ENCODE results near the gene MACROD2.
"Not testable (repeated sequence)": the region's sequence is repeated elsewhere in the genome, so short reads cannot be mapped to it uniquely, and the experiment has no call there.

MACROD2 gene

DNA sequence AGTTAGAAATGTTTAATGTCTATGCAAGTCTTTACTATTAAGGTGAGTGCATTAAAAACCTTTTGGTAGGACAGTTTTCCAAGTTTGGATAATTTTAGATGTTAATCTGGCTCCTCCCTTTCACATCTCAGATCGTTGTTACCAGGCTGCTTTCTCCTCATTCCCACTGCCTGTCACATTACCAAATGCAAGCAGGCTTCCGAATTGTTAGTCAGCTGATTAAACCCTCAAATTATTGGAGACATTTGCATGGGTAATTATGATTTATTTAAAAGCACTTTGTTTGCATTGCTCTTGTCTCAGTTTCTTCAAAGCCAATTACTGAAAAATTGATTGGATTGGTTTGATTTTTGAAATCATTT, 1761.4 kb downstream of the MACROD2 start:
- DNase-seq: peak; percentile 91

DNA sequence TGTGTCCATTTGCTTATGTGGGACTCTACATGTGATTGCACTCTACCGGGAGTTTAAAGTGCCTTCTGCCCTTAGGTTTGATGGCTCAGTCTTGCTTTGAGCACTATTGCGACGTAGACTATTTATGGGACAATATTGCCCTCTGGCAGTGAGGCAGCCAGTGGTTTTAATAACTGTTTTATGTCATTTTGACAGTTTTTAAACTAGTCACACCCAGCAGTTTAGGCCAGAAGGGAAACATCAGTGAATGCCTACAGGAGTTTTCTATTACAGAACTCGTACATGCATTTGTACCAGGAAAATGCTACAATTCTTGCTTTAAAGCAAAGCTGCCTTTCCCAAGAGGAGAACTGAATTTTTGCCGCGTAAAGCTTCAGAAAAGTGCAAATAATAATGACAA, 1764.3 kb downstream of the MACROD2 start:
- DNase-seq: no peak

DNA sequence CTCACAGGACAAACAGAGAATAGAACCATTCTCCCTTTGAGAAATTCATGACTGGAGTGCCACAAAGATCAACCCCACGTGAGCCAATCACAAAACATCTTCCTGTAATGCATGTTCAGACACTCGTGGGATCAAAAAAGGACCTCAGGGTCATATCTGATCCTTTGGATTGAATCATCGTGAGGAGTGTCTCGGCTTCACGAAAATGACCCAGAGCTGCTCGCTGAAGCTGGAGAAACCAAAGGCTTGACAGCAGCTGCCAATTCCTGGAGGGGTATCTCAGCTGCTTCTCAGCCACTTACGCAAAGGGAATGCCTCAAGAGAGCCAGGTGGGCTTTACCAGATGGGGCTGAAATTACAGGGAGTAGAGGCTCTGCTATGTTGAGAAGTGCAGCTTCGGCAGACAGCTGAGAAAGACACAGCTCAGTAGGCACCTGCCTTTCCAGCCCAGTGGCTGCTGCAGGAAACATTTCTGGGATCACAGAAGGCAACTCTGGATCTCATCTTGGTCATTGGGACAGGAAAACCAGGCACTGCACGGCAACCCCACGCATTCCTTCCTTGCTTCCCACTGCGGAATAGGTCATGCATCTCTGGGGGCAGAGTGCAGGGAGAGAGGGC, 1764.8 kb downstream of the MACROD2 start:
- DNase-seq: no peak

DNA sequence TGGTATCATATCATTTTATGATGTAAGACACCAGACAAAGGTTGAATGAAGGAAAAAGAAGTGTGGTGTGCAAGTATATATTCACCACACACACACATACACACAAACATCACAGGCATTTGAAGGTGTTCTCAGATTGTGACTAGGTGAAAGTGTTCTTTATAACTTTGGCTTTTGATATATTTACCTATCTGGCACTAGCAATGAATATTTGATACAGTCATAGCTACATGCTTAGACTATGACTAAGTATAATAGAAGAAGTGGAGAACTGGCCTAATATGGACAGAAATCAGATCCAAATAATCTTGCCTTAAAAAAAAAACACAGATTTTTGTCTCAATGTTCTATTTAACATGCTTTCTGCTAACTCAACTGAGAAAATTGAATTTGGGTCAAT, 1768.0 kb downstream of the MACROD2 start:
- DNase-seq: no peak

DNA sequence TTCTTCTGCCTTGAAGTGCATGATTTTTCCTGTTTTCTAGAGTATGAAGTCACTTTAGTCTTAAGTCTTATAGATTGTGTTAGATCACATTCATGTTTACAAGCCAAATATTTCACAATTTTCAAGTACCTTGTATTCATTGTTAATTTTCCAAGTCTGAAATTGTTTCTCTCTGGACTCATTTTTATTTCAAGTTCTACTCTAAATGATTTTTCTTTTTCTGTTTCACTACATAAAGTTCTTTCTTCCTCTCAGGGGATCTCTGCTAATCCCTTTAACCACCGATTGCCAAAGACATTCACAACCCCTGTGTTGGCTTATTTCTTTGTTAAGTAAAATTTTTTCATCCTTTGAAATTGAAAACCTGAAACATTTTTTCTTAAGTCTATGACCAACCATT, 1772.3 kb downstream of the MACROD2 start:
- DNase-seq: no peak

DNA sequence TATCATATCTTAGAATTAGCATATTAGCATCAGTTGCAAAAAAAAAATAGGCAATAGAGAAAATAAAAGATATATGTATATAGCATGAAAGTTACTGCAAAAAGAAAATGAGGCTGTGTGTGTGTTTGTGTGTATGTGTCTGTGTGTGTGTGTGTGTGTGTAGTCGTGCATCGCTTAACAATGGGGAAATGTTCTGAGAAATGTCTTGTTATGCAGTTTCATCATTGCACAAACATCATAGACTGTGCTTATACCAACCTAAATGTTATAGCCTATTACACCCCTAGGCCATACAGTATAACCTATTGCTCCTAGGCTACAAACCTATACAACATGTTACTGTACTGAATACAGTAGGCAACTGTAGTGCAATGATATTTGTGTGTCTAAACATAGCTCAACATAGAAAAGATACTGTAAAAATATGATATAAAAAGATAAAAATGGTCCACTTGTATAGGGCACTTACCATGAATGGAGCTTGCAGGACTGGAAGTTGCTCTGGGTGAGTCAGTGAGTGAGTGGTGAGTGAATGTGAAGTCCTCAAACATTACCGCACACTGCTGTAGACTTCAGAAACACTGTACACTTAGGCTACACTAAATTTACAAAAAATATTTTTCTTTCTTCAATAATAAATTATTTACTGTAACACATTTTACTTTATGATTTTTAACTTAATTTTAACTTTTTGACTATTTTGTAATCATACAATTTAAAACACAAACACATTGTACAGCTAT, 1772.9 kb downstream of the MACROD2 start:
- DNase-seq: no peak

DNA sequence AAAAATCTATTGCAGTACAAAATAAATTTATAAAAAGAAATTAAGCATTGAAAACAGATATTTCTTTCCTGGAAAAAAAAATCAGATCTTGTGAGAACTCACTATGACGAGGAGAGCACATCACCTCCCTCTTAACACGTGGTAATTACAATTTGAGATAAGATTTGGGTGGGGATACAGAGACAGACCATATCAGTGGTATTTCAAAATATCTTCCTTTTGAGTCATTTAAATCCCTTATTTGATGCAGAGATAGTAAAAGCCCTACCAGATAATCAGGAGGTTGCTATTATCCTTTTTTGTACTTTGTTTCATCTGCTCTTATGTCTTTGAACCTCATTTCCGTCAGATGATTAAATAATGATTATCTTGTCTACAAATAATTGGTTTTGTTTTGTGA, 1777.5 kb downstream of the MACROD2 start:
- no peak for DNase-seq

DNA sequence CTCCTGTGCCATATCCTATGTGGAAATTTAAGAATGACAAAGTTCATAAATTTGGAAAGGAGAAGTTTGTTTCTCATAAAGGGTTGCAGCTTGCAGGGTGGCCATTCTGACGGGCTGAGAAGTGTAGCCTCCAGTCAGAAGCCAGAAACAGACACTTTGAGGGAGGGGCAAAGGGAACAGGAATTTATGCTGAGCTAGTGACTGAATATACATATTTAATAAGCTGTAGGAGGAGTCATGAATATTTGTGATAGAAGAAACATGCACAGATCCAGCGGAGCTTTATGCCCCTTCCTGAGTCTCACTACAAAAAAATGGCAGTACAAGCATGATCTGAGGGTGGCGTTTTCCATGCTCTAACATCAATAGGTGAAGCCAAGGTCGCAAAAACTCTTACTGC, 1779.6 kb downstream of the MACROD2 start:
- no peak for DNase-seq

DNA sequence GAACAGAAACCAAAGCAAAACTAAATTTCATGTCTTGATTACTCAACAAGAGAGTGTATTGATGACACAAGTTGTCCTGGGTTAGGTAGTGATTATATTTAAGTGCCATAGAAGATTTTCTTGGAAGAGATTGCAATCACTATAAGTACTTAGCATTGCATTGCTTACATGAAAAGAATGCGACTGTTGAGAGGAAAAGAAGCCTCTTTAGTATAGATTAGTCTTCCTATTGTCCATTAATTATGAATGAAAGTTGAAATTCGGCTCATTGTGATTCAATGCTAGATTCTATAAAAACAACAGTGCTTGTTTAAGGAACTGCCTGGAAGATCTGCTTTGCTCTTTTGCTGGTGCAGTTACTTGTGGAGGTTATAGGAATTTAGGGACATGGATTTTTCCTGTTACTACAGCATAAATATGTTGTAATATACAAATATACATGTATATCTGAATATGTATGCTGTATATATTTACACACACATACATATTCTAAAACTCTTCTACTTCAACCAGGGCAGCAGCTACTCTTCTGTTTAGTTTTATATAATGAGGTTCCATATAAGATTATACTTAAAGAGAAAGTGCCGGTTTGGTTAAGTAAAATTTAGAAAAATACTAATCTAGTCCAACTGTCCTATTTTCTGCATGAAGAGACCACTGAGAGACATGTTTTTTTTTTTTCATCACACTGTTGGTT, 1781.6 kb downstream of the MACROD2 start:
- DNase-seq: no peak

DNA sequence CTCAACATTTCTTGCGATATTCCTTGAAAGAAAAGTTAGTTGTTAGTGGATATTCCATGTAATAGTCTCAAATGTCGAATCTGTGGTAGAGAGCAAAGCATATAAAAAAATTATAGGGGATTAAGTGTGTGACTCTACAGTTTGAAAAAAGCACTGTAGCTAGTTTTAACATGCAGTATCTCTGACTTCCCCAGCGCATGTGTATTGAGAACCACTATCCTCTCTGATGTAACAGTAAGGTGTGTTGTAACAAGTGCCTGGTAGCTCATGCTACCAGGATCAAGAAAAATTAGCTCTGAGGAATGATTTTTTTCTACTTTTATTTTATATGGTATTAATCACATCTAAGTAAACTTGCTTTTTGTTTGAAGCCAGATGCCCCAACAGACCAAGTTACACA, 1788.7 kb downstream of the MACROD2 start:
- DNase-seq: no peak

DNA sequence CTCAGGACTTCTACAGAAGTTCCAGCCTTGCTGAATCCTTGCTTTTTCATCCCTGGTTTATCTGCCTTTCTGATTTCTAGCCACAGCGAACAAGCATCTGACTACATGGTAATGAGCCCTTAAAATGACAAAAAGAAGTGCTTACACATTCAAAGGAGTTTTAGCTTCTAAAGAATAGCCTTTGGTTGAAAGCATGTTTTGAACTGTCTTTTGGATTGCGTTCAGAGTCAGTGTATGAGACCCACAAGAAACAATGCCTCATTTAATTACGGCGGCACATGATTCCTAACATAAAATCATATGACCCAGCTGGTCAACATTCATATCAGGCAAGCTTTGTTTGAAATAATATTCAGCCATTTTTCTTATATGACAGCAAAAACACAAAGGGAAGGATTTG, 1793.8 kb downstream of the MACROD2 start:
- no peak for DNase-seq

DNA sequence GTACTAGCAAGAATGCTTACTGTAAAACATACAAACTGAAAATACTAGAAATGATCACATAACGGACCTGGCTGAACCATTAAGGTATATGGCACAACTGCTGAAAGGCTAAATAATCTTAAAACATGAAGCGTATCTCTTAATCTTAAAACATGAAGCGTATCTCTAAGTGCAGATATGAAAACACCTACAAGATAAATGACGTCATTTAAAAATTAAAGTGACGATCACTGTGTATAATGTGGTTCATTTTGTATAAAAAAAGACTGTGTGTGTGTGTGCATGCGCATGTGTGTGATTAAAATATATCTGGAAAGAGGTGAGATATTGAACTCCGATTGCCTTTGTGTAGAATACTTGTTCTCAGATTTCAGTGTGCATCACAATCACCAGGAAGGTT, 1797.5 kb downstream of the MACROD2 start:
- DNase-seq: no peak

DNA sequence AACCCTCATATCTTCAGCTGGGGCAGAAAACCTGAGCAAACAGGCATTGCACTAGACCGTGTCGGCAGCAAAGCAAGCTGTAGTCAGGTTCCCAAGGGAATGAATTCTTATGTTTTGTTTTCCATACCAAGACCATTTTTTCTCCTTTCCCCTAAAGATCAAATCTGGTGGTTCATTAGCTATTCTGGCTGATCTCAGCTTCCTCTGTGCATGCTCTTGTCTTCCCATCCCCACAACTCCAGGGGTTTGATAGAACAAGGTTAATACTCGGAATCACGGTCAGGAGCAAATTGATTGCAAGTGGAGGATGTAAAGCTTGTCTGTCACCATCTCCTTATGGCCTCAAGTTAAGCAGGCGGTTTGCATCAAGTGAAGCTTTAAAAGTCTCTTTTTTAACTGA, 1799.1 kb downstream of the MACROD2 start:
- DNase-seq: peak; percentile 37

DNA sequence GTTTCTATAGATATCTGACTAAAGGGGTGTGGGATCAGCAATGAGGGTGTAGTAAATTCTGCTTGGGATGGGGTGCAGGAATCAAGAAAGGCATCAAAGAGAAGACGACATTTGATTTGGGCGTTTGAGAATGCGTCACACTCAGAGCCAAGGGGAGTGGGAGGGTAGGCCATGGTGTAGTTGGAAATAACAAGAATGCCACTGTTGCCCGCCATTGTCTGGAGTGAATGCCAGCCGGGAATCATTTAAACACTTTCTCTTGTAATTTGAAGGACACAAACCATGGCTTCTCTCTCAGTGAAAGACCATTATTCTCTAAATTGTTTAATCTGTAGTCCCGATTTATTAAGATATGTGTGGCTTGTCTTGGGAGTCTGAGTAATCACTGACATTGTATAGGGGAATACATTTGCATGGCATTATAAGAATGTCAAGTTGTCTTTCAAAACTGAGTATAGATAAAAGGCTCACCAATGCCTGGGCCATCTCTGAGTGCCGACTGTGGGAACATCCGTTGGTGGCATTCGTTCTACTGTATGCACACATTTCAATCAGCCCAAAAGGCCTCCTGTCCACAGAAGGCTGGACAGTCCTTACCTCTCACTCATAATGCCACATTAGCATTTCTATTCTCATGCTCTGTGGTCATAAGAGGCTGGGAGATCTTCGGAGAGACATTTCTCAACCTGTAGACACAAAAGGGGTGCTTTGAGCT, 1800.1 kb downstream of the MACROD2 start:
- DNase-seq: no peak

DNA sequence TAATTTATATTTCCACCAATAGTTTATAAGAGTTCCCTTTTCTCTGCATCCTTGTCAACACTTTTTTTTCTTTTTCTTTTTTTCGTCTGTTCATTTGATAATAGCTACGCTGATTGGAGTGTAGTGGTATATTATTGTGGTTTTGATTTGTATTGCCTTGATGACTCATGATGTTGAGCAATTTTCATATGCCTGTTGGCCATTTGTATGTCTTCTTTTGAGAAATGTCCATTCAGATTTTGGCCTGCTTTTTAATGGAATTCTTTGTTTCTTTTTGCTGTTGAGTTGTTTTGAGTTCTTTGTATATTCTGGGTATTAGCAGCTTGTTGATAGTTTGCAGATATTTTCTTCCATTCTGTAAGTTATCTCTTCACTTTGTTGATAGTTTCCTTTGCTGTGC, 1804.6 kb downstream of the MACROD2 start:
- DNase-seq: no peak

DNA sequence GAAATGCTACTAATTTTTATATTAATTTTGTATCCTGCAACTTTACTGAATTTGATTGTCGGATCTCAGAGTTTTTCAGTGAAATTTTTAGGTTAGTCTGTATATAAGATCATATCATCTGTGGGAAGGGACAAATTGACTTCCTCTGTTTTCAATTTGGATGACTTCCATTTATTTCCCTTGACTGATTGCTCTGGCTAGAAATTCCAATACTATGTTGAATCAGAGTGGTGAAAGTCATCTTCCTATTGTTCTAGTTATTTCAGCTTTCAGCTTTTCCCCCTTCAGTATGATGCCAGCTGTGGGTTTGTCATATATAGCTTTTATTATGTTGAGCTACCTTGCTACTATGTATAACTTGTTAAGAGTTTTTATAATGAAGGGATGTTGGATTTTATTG, 1806.7 kb downstream of the MACROD2 start:
- no peak for DNase-seq

DNA sequence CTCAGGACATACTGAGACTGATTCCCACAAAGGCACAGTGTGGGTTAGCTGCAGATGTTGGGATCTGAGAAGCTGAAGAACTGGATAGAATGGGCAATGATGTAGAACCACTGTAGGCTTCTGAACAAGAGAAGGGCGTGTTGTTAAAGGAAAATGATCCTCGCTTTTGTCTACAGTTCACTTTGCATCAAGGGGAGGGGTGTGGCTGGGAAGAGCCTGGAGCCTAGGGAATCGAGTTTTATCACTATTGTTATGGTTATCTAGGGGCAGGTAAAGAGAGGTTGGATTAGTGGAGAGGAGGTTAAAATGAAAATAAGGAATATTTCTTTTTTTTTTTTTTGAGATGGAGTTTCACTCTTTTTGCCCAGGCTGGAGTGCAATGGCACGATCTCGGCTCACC, 1809.8 kb downstream of the MACROD2 start:
- DNase-seq: peak; percentile 50

DNA sequence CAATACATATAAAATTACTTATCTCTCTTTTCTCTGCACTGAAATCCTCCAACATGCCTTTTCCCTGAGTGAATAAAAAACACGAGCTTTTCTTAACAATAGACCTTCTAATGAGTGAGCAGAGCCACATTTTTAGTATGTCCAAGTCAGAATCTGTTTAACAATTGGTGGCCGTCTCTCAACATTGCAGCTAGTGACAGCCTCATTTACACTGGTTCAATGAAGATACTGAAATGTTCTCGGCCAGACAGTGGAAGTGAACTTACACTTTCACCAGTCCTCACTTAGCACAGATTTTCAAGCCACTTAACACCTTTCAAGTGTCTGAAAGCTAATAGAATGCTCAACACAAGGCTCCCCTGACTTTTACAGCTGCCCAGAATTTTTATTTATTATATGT, 1810.8 kb downstream of the MACROD2 start:
- DNase-seq: no peak

DNA sequence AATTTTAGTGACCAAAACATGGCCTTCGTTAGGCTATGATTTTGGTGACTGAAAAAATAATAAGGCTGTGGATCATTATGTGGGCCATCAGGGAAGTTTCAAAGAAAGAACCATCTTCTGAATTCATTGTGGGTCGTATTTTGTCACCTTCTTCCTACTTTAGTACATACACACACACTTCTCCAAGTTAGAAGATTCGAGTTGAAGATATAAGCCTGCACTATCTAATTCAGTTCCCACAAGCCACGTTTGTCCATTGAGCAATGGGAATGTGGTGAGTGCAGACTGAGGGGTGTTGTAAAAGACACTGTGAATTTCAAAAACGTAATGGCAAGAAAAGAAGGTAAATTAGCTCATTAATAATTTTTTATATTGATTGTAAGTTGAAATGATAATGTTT, 1812.0 kb downstream of the MACROD2 start:
- DNase-seq: no peak

DNA sequence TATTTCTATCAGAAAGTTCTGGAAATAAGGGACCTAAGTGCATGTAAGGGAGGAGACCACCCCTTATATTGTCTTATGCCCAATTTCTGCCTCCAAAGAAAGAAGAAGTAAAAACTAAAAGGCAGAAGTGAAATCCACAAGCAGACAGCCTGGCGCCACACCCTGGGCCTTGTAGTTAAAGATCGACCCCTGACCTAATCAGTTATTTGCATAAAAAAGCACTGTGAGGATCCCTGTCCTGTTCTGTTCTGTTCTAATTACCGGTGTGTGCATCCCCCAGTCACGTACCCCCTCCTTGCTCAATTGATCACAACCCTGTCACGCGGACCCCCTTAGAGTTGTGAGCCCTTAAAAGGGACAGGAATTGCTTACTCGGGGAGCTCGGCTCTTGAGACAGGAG, 1812.5 kb downstream of the MACROD2 start:
- not testable (repeated sequence) for DNase-seq

DNA sequence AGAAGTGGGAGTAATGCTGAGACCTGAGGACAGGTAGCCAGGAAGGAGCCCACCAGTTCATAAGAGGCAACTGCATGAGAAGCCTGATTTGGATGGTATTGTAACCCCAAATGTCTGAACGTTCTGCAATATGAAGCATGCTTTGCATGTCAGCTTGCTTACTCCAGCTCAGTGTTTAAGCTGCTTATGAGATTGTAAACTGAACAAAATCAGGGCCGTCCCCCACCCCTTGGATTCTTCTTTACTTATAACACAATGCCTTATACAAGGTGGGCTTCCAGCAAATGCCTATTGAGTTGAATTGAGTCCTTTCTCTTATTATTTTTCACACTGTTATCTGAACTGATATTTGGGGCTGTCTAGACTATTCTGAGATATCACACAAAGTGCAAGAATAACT, 1816.6 kb downstream of the MACROD2 start:
- peak; percentile 81 for DNase-seq

DNA sequence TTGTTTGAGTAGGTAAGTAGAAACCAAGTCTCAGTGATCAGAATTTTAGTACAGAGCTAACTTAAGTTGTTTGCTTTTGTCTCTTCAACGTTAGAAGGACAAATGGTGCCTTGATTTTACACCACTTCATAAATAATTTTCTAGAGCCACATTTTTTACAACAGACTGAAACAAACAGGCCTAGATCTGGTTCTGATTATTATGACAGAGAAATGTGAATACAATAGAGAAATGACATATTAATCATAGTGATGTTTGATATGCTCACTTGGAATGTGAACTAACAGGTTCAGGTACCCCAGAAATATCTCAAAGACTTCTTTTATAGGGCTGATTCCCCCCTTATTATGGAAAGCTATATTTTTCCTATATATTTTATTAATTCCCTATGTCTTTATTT, 1817.4 kb downstream of the MACROD2 start:
- no peak for DNase-seq

DNA sequence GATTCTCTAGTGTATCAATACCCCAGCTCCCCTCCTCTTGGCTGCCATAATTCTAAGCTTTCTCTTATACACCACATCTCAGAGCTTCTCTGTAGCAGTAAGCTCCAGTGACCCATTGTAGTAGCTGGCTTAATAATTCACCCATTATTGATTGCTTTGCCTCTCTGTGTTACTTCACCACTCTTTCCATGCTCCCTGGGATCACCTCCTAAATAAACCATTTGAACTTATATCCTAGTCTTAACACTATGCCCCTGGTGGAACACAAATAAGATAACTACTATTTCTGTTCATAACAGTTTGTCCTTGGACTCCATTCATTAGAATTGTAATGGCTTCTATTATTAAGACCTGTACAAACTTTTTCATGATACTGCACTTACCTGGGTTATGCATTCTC, 1819.0 kb downstream of the MACROD2 start:
- no peak for DNase-seq

DNA sequence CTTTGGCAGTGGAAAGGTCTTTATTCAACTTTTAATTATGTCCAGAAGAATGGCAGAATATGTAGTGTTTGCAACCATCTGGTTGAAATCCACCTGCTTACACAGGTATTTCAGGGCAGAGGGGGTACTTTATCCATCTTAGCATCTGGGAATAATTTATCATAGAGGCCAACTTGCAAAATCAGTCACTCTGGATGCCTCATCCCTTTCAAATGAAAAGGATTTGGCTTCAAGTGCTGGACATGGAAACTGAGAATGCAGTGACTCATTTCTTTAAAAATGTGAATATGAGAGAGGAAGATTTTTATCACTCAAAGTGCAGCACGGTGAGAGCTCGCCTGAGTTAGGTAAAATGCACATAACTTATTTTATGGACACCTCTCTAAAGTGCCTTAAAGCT, 1819.6 kb downstream of the MACROD2 start:
- no peak for DNase-seq

All from NCI-H526 treated with DMSO at 0.1 percent for 48 hours (cell line).